Activated T-helper 1 cell treated with anti-CD3 and anti-CD28 coated beads, Interleukin-2, amount 50 U/mL, for 16 hours (primary cell): ENCODE data around the gene ZNF644.

Experiments used
- DNase-seq, 2 donors: peaks; one replicate each; pipeline ENCODE4 v3.0.0-alpha.2; 2020; ENCODE audit warnings: low read depth in 1 of 2, low spot score in 1 of 2

Gene ZNF644

DNA sequence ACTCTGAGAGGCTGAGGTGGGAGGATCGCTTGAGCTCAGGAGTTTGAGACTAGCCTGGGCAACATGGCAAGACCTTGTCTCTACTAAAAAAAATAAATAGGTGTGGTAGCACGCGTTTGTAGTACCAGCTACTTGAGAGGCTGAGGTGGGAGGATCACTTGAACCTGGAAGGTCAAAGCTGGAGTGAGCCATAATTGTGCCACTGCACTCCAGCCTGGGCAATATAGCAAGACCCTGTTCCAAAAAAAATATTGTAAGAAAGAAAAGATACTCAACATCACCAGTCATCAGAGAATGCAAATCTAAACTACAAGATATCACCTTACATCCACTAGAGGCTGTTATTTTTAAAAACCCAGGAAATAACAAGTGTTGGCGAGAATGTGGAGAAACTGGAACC, 32.5 kb downstream of the ZNF644 start:
- DNase-seq: no peak

- DNase-seq: no peak
Observed at GRCh38 chr1:90987841-90988240, 34.0 kb downstream of the ZNF644 start.

GRCh38 chr1:90986953-90987352, 34.9 kb downstream of the ZNF644 start:
- no peak for DNase-seq

DNA sequence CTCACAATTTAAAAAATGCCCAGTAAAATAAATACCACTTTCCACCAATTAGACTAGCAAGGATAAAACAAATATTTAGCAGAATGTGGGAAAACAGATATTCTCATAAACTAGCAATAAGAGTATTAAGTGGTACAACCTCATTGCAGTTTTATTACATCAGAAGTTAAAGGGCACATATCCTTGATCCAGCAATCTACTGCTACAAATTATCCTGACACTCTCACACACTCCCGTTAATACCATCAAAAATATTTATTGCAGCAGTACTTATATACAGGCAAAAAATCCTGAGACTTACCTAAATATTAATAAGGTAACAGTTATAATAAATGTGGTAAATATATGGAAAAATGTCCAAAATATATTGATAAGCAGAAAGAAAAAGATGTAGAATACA, 44.3 kb downstream of the ZNF644 start:
- DNase-seq: no peak

GRCh38 chr1:90973897-90974798, 47.7 kb downstream of the ZNF644 start:
- DNase-seq: no peak

DNA sequence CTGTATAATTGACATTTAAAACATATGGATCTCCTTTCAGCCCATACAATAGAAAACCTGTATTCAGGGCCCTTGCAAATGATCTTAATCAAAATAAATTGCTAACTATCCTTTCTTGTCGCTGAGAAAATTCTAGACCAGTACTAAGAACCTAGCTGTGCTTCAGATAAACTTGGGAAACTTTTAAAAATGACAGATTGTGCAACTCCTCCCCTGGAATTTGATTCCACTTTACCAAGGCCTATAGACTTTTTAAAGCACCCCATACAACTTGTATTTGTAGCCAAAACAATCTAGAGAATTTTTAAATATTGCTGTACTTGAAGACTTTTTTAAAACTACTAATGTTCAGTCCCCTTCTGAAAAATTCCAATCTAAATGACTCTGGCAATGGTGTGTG, 51.6 kb downstream of the ZNF644 start:
- no peak for DNase-seq

- DNase-seq: no peak
Observed at GRCh38 chr1:90969241-90969640, 52.6 kb downstream of the ZNF644 start.

- DNase-seq: no peak
Observed at GRCh38 chr1:90964444-90965035, 57.3 kb downstream of the ZNF644 start.

GRCh38 chr1:90963651-90964050, 58.2 kb downstream of the ZNF644 start:
- DNase-seq: no peak

- no peak for DNase-seq
Observed at GRCh38 chr1:90963236-90963635, 58.6 kb downstream of the ZNF644 start.

- no peak for DNase-seq
Observed at GRCh38 chr1:90959352-90960206, 62.3 kb downstream of the ZNF644 start.

- DNase-seq: no peak
Observed at GRCh38 chr1:90957497-90957896, 64.3 kb downstream of the ZNF644 start.

DNA sequence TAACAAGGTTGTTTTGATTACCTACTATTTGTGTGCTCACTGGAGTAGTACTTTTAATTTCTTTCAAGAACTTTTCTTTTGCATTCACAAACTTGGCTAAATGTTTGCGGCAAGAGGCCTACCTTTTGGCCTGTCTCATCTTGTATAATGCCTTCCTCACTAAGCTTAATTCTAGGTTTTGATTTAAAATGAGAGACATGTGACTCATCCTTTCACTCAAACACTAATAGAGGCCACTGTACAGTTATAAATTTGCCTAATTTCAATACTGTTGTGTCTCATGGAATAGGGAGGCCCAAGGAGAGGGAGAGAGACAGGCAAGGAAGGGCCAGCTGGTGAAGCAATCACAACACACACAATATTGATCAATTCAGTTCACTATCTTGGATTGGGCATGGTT, 66.1 kb downstream of the ZNF644 start:
- DNase-seq: no peak

- DNase-seq: no peak
Observed at GRCh38 chr1:90952906-90953305, 68.9 kb downstream of the ZNF644 start.

GRCh38 chr1:90951009-90951408, 70.8 kb downstream of the ZNF644 start:
- no peak for DNase-seq

GRCh38 chr1:90948301-90948700, 73.5 kb downstream of the ZNF644 start:
- no peak for DNase-seq

DNA sequence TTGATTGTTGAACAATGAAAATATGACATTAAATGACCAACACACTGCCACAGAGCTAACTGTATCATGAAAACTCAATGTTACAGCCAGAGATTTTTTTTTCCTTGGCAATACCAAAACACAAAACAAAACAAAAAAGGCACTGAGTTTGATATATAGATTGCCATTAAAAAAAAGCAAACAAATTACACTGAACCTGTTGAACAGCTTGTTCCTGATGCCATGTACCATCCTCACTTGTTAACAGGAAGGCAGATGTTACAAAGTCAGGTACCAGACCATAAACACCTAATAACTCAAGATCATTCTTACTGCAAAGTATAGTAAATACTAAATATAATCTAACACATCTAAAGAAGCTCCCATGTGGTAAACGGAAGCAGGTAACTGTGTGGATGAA, 75.2 kb downstream of the ZNF644 start:
- DNase-seq: no peak

DNA sequence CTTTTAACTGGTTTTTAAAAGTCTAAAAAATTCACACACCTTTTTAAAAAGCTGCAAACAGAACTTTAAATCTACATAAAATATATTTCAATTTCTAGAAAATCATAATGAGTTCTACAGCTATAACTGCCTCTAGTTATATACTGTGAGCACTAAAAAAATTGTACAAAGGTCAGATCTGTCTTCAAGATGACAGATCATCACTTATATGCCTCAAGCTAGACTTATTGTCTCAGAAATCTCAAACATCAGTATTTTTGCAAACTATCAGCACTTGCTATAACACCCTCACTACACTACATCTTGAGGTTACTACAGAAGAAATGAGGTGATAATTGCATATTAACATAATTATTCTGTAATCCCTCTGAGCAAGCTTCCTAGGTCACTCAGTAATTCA, 76.5 kb downstream of the ZNF644 start:
- DNase-seq: no peak

GRCh38 chr1:90943966-90944365, 77.9 kb downstream of the ZNF644 start:
- DNase-seq: no peak

DNA sequence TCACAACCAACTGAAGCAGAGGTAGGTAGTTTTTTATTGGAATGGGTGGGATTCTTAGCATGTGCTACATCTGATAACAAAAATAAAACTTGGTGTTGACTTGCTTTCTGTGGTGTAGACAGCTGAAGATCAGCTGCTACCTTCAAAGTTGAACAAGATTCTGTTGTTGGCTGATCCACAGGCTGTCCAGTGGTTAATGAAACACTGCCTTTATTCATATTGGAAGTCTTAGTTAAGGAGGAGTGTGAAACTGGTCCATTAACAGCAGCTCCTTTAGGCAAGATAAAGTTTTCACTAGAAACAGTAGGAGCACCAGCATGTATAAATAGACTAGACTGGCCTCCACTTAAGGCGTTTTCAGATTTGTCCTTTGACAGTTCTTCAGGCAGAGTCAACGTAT, 81.1 kb downstream of the ZNF644 start:
- no peak for DNase-seq

DNA sequence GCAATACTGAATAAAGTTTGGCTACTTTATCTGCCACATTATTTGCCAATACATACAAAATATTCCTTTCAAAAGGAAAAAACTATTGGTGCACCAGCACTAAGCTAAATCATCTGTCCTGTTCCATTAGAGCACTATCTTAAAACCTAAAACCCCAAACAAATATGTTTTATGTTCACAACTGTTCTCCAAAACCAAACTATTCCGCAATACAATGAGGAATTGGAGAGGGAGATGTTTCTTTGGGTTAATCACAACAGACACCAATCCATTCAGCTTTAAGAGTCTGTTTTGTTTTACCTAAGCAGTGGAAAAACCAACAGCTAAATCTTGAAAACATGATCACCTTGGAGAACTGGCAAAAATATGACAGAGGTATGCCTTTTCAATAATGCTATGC, 85.1 kb downstream of the ZNF644 start:
- DNase-seq: no peak

GRCh38 chr1:90936061-90936460, 85.8 kb downstream of the ZNF644 start:
- no peak for DNase-seq
